HUES64 (cell line): ENCODE measurements around the gene ADSS1.

ENCODE experiments used
- H3K27ac ChIP-seq: 2 replicates; pipeline ENCODE4 v1.7.0; 2013; ENCODE audit warnings: low read depth, low read length, inconsistent platforms
- H3K27me3 ChIP-seq: 2 replicates; pipeline ENCODE4 v1.6.1; 2013; ENCODE audit warnings: mild to moderate bottlenecking, low read length; ENCODE audit not compliant: insufficient read depth
- H3K36me3 ChIP-seq: 2 replicates; pipeline ENCODE4 v1.6.1; 2013; ENCODE audit warnings: mild to moderate bottlenecking, low read length; ENCODE audit not compliant: insufficient read depth
- H3K4me1 ChIP-seq: 2 replicates; pipeline ENCODE4 v1.6.1; 2013; ENCODE audit warnings: mild to moderate bottlenecking, low read length, moderate library complexity; ENCODE audit not compliant: insufficient read depth
- H3K4me3 ChIP-seq: 2 replicates; pipeline ENCODE4 v1.5.1; 2013; ENCODE audit warnings: mild to moderate bottlenecking, low read length, moderate library complexity
- H3K9ac ChIP-seq: 2 replicates; pipeline ENCODE4 v1.6.1; 2013; ENCODE audit warnings: mild to moderate bottlenecking, low read depth, low read length
- H3K9me3 ChIP-seq: 2 replicates; pipeline ENCODE4 v1.6.1; 2013; ENCODE audit warnings: low read depth, low read length; ENCODE audit not compliant: insufficient read depth
- WGBS: fragments of 150-250, 120-280 bp; methylation state at CpG from one replicate; pipeline ENCODE4 v1.1.7; 2013; ENCODE audit warnings: missing lambda C conversion rate; 5-methylcytosine and 5-hydroxymethylcytosine counted together

Gene ADSS1

DNA sequence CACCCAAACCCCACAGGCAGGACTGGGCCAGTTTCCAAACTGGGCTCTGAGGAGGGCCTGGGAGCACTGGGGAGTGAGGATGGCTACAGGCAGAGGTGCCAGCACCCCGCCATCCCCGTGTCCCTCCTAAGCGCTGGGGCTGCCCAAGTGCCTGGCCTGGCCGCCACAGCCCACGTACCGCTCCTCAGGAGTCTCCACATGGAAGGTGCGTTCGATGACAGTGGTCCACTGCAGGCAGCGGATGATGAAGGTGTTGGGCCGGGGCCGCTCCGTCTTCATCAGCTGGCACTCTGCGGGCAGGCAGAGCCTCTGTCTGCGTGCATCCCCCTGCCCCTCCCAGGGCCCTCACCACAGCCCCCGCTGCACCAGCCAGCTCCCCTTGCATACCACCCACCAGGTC, 52.5 kb downstream of the ADSS1 start:
- 97% methylated on average over 15 of the region's 15 CpGs for WGBS
- Histone ChIP-seq H3K9me3 (no peaks in the 10 kb centered on the region), H3K36me3 (peaks cover 36% of the 10 kb centered on the region), H3K27ac (no peak overlapping the region), H3K4me3 (no peak overlapping the region), H3K4me1 (no peaks in the 10 kb centered on the region), H3K27me3 (no peaks in the 10 kb centered on the region), H3K9ac (no peak overlapping the region)

- H3K27me3 ChIP-seq, result no peaks in the 10 kb centered on the region
- H3K4me1 ChIP-seq, result no peaks in the 10 kb centered on the region
- 90% methylated on average over 16 of the region's 16 CpGs for WGBS
- peaks cover 29% of the 10 kb centered on the region for H3K36me3 ChIP-seq
- H3K9ac ChIP-seq, result no peak overlapping the region
- no peak overlapping the region for H3K4me3 ChIP-seq
- no peak overlapping the region for H3K27ac ChIP-seq
- no peaks in the 10 kb centered on the region for H3K9me3 ChIP-seq
Observed at GRCh38 chr14:104776961-104777807, 53.2 kb downstream of the ADSS1 start.

DNA sequence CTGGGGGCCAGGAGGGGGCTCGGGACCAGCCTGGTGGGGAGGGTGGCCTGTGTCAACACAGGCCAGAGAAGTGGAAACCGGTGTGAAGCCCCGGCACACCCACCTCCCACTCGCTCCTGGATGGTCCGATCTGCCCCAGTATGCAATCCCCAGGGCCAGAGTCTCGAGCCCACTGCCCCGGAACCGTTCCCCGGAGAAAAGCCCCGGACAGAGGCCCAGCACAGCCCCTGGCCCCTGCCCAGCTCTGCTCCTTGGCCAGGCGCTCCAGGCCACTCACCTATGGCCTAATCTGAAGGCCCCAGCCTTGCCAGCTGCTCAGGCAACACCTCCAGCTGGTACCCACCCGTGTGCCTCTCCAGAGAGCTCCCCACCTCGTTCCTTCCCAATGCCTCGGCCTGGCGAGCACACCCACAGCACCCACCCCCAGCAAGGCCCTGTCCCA, 53.8 kb downstream of the ADSS1 start:
- 89% methylated on average over 15 of the region's 15 CpGs for WGBS
- Histone ChIP-seq H3K27ac (no peak overlapping the region), H3K4me3 (no peak overlapping the region), H3K27me3 (no peaks in the 10 kb centered on the region), H3K4me1 (no peaks in the 10 kb centered on the region), H3K9me3 (no peaks in the 10 kb centered on the region), H3K36me3 (peaks cover 23% of the 10 kb centered on the region), H3K9ac (no peak overlapping the region)

- Histone ChIP-seq H3K9ac (no peak overlapping the region), H3K36me3 (peaks cover 17% of the 10 kb centered on the region; the same call in 1 of the 2 replicates), H3K9me3 (no peaks in the 10 kb centered on the region), H3K27me3 (no peaks in the 10 kb centered on the region), H3K4me3 (no peak overlapping the region), H3K27ac (no peak overlapping the region), H3K4me1 (no peaks in the 10 kb centered on the region)
- 89% methylated on average over 15 of the region's 15 CpGs for WGBS
Observed at GRCh38 chr14:104778694-104779331, 54.8 kb downstream of the ADSS1 start.

DNA sequence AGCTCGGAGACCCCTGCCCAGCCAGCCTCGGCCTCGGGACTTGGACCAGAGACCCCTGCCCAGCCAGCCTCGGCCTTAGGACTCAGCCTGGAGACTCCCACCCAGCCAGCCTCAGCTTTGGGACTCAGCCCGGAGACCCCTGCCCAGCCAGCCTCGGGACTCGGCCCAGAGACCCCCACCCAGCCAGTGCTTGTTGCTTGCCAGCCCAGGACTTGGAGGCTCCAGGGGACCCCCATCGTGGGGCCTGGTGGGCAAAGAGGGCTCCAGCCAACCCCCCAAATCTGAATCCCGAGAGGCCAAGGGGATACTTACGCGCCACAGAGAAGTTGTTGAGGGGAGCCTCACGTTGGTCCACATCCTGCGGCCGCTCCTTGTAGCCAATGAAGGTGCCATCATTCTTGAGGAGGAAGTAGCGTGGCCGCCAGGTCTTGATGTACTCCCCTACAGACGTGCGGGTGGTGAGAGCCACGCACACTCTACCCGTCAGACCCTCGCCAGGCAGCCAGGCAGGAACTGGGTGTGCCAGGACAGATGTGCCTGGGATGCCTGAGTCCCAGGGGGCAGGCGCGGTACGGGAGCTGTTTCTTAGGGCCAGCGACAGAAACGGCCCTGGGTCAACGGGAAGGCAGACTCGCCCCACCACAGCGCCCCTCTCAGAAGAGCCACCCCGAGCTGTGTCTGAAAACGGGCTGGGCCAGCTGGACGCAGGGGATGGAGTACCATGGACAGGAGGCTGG, 55.9 kb downstream of the ADSS1 start:
- Histone ChIP-seq H3K4me3 (no peak overlapping the region), H3K9me3 (no peaks in the 10 kb centered on the region), H3K9ac (no peak overlapping the region), H3K27me3 (no peaks in the 10 kb centered on the region), H3K36me3 (peaks cover 14% of the 10 kb centered on the region; the same call in 1 of the 2 replicates), H3K27ac (no peak overlapping the region), H3K4me1 (no peaks in the 10 kb centered on the region)
- 95% methylated on average over 32 of the region's 32 CpGs for WGBS

- Histone ChIP-seq H3K9ac (no peak overlapping the region), H3K36me3 (peaks cover 10% of the 10 kb centered on the region; the same call in 1 of the 2 replicates)
Observed at GRCh38 chr14:104780513-104781030, 56.5 kb downstream of the ADSS1 start.

DNA sequence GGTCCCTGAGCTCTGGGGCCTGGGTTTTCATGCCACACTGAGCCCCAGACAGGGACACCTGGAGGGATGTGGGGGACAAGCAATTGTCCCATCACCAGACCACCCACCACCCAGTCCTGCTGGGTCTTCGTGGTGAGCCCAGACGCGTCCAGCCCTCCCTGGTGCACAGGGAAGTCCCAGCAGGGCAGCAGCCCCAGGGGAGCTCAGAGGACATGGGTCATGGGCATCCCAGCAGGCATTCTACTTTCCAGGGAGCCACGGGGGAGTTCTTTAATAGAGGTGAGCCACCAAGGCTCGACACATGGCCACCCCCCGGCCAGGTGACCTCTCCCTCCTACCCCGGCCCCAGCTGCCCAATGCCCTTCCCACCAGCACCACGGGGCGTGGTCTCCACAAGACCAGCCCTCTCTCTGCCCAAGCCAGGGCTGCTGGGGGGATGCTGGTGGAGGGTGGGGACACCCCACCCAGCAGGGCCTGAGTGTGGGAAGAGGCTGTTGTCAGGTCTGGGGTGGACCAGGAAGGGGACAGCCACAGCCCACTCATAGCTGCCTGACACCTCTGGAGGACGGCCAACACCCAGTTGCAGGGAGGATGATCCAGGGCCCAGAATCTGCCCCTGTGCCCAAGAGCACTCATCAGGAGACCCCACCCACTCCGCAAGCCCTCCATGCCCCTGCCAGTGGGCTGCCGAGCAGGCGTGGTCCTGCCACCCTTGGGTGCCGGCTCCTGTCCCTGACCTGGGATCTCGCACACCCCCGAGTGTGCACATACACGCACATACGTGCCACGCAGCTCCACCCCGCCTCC, 57.4 kb downstream of the ADSS1 start:
- H3K9me3 ChIP-seq, result no peaks in the 10 kb centered on the region
- H3K27me3 ChIP-seq, result no peaks in the 10 kb centered on the region
- 95% methylated on average over 18 of the region's 20 CpGs for WGBS
- H3K4me3 ChIP-seq, result no peak overlapping the region
- H3K27ac ChIP-seq, result no peak overlapping the region
- H3K4me1 ChIP-seq, result no peaks in the 10 kb centered on the region
- H3K36me3 ChIP-seq, result peaks cover 5% of the 10 kb centered on the region; the same call in 1 of the 2 replicates
- no peak overlapping the region for H3K9ac ChIP-seq

More at GRCh38 chr14:104780513-104781030, 56.5 kb downstream of the ADSS1 start:
- no peak overlapping the region for H3K4me3 ChIP-seq
- 93% methylated on average over 24 of the region's 24 CpGs for WGBS
- H3K4me1 ChIP-seq, result no peaks in the 10 kb centered on the region
- H3K27me3 ChIP-seq, result no peaks in the 10 kb centered on the region
- no peak overlapping the region for H3K27ac ChIP-seq
- no peaks in the 10 kb centered on the region for H3K9me3 ChIP-seq

DNA sequence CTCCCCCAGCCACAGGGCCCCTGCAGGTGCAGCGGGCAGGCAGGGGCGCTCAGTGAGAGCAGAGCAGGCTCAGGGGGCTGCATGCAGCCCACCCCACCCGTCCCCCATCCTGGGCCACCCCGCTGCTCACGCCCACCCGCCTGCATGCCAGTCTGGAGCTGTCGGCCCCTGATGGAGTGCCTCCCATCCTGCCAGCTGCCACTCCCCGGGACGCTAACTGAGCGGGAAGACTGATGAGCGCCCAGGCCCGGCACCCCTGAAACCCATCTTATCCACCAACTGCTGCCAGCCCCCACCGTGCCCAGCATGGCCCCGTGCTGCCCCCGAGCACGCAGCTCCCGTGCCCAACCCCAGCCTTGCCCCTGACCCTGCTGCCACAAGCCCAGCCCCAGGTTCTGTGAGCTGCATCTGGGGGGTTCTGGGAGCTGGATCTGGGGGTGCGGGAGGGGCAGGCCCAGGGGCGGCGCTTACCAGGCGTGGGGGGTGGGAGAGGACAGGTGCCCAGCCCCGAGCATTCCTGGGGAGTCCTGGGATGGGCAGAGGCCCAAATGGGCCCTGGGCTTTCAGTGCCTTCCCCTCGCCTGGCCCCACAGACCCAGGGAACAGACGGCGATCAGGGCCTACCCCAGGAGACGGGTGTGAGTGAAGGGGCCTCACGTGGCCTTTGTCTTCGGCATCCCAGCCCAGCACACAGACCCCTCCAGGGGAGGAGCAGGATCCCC, 58.2 kb downstream of the ADSS1 start:
- Histone ChIP-seq H3K4me1 (no peaks in the 10 kb centered on the region), H3K27ac (no peak overlapping the region), H3K9ac (no peak overlapping the region), H3K27me3 (no peaks in the 10 kb centered on the region), H3K9me3 (no peaks in the 10 kb centered on the region), H3K36me3 (peaks cover 3% of the 10 kb centered on the region; the same call in 1 of the 2 replicates), H3K4me3 (no peak overlapping the region)
- WGBS, result 96% methylated on average over 27 of the region's 28 CpGs

GRCh38 chr14:104782808-104783139, 58.7 kb downstream of the ADSS1 start:
- no peak overlapping the region for H3K9ac ChIP-seq
- no peak overlapping the region for H3K4me3 ChIP-seq
- H3K9me3 ChIP-seq, result no peaks in the 10 kb centered on the region
- H3K27ac ChIP-seq, result no peak overlapping the region
- H3K27me3 ChIP-seq, result no peaks in the 10 kb centered on the region
- no peaks in the 10 kb centered on the region for H3K4me1 ChIP-seq
- H3K36me3 ChIP-seq, result peaks cover 6% of the 10 kb centered on the region; the same call in 1 of the 2 replicates
- 92% methylated on average over 13 of the region's 13 CpGs for WGBS
